ENCODE measurements around the gene FCRL1.

- no peak for TF ChIP-seq CTCF (IDR thresholded peaks at IDR 0.05)
- no peak for TF ChIP-seq JUND (IDR thresholded peaks at IDR 0.05)
- TF ChIP-seq SMC3 (IDR thresholded peaks at IDR 0.05; ENCODE audit: low read depth, low read length) = no peak
- no peak for TF ChIP-seq TAF1 (IDR thresholded peaks at IDR 0.05; ENCODE audit: borderline replicate concordance, low read depth, low read length)
- TF ChIP-seq ZBTB33 (IDR thresholded peaks at IDR 0.05; ENCODE audit: borderline replicate concordance, low read depth) = no peak
- no peak for TF ChIP-seq TEAD4 (IDR thresholded peaks at IDR 0.05; ENCODE audit: borderline replicate concordance, insufficient read depth)
- no peak for TF ChIP-seq POLR2AphosphoS5 (IDR thresholded peaks at IDR 0.05; ENCODE audit: low read depth, low read length)
These were observed 19.0 kb upstream of the FCRL1 start for GRCh38 chr1:157838966-157839365.
